GM12873 (cell line): ENCODE measurements around the gene SLC28A3.

Experiments
- TF ChIP-seq, protein P1 (sequence below): IDR thresholded peaks from 2 replicates; pipeline ENCODE4 v1.5.1; 2012; ENCODE audit warnings: low read depth, mild to moderate bottlenecking, moderate library complexity, low read length, control low read depth; ENCODE audit not compliant: insufficient read depth; ENCODE audit errors: missing control alignments

SLC28A3 gene

DNA sequence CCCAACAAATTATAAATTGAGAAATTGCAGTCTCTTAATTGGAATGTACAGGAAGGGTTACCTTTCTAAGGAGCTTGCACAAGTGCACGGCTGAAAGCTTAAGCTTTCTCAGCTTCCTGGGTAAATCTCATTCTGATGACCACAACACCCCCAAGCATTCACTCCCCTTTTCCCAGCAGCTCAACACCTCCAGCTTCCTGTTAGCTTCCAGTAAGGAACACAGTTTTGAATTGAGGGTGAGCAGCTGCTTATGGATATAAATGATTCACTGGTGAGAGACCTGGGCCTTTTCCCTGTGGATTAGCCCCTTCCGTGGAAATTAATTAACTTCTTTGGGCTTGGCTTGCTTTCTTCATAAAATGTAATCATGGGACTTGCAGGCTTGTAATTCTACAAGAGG, 101.2 kb downstream of the SLC28A3 start:
- TF ChIP-seq, protein P1, sequence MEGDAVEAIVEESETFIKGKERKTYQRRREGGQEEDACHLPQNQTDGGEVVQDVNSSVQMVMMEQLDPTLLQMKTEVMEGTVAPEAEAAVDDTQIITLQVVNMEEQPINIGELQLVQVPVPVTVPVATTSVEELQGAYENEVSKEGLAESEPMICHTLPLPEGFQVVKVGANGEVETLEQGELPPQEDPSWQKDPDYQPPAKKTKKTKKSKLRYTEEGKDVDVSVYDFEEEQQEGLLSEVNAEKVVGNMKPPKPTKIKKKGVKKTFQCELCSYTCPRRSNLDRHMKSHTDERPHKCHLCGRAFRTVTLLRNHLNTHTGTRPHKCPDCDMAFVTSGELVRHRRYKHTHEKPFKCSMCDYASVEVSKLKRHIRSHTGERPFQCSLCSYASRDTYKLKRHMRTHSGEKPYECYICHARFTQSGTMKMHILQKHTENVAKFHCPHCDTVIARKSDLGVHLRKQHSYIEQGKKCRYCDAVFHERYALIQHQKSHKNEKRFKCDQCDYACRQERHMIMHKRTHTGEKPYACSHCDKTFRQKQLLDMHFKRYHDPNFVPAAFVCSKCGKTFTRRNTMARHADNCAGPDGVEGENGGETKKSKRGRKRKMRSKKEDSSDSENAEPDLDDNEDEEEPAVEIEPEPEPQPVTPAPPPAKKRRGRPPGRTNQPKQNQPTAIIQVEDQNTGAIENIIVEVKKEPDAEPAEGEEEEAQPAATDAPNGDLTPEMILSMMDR: no peak

DNA sequence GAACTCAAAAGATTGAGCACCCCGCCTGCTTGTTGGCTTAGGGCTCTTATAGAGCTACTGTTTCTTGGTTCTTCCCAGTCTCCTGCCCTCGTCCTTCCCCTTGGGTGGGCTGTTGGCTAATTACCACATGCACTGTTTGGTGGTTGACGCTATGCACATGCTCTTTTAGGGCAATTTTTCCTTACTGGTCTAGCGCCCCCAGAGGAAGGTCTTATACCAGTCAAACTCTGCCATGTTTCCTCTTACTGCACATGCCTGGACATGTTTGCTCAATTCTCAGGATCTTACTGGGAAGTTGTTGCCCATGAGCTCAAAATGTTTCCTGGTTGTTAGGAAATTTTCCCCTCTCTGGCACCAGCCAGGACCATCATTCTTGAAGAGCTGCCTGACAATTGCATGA, 101.9 kb downstream of the SLC28A3 start:
- TF ChIP-seq, protein P1: peak; percentile 48

DNA sequence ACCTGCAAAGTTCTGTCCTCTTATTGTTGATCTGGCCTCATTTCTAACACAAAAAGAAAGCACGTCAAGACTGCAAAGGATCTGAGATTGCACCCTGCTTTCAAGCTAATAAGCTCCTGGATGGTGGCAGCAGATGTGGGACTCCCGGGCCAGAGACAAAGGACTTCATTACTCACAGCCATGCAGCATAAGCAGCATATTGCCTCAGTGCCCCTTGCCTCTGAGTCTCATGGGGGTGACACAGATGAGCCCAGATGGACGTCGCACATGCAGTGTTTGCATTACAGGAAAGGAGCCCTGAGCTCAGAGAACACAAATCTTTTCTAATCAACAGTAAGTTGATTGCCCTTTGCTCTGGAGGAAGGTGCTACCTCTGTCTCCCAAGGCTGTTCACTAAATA, 105.0 kb downstream of the SLC28A3 start:
- TF ChIP-seq, protein P1: no peak

DNA sequence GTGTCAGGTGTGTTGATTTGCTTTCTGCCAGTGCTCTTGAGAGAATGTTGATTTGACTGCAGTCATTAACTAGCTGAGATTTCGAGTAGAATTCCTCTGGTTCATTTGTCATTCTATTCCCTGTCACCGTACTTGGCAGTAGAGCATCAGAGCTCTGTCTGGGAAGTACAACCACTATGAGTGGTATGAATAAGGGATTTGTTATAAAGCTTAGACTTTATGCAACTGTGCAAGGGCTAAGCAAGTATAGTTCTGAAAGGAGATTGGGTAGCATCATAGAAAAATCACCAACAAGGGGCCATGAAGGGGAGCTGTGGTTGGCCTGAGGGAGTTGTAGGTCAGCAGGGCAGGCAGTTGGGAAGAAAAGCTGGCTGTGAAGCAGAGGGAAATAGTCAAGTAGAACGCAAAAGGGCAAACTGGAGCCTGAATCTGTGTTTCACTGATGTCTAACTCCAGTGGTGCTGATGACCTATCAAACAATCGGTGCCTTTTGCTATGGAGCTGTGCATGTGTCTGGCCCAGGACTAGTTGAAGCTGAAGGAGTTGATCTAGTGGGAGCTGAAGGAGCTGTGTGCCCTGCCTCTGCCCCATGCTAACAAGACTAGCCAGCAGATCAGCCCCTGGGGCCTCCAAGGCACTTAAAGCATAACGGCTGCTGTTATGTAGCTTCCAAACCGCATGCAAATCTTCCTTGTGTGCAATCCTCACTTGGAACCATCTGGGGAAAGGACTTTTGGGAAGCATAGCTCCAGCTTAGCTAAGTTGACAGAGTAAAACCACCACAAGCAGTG, 110.0 kb downstream of the SLC28A3 start:
- TF ChIP-seq, protein P1: no peak

DNA sequence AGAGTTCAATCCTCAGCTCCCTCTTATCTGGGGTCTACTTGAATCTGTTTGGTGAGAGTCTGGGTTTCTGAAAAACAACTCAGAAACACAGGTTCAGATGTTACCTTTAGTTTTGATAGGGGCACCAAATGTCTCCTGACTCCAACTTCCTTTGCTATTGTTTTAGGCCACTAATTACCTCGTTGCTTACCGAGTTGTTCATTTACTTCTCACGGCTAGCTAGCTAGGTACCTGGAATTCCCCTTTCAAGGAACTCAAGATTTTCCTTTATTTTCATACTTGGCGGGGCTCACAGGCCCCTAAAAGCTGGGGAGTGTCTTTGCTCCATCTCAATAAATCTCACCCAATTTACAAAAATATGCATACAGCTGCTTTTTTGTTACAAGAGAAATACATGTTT, 111.4 kb downstream of the SLC28A3 start:
- TF ChIP-seq, protein P1: no peak

DNA sequence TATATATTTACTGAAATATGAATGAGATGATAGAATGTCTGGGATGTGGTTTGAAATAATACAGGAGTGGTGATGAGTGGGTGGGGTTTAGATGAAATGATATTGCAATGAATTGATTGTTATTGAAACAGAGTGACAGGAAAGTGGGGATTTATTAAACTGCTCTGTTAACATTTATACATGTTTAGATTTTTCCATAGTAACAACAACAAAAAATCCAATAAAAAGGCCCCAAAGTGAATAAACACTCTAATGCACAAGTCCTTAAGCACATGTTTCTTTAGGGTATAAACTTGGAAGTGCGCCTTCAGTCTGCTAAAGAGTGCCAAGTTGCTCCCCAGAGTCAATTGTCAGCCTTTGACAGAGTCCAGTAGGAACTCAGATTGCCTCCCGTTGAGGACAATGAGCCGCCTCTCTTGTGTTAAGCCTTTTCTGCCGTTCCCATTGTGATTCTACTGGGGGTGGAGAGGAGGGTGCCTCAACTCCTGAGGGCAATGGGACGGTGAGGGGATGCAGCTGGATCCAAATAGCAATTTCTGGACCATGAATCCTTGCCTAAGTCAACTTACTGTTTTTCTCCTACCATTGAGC, 112.3 kb downstream of the SLC28A3 start:
- TF ChIP-seq, protein P1: no peak

DNA sequence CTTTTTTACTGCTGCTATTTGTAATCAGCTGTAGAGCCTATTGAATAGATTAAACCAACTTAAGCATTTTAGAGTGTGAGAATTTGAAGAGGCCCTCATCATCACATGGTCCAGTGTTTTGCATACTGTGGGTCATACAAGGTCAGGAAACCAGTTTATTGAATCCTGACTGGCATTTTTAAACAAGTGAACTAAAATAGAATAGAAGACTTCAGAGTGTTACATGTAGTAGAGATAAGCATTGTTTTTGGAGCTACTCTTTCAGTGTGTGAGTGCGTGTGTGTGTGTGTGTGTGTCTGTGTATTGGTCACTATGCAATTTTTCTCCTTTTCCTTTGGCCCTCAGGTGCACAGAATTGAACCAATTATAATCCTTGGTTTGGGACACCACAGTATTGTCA, 114.4 kb downstream of the SLC28A3 start:
- TF ChIP-seq, protein P1: no peak
